H1 (cell line): ENCODE results near the gene ACVRL1. TPM values are rescaled to one million over a fixed set of nuclear protein-coding genes. Genes with fewer than 3 reads are reported as not detected.

Experiments used
- CTCF ChIA-PET: fragments of 300-600 bp; sonication (Branson Sonifier 250); formaldehyde crosslinking; loops from one replicate; lab custom pipeline; 2021; ENCODE audit not compliant: partially characterized antibody; lab: Charles Lee
- POLR2A ChIA-PET: fragments of 300-600 bp; sonication (Branson Sonifier 250); formaldehyde crosslinking; loops from one replicate; lab custom pipeline; 2021; ENCODE audit warnings: inconsistent platforms; ENCODE audit not compliant: partially characterized antibody; lab: Charles Lee
- DNase-seq, 2 experiments: peaks; one replicate each; pipeline versions ENCODE4 v3.0.0 to v3.0.0-alpha.2; 2010 to 2022; ENCODE audit warnings: low spot score in 2 of 2, low read depth in 1 of 2, mixed read lengths in 1 of 2
- FAIRE-seq: peaks from 2 replicates; lab custom pipeline; 2011; peaks lifted over from hg19 to GRCh38; lab: Jason Lieb, UNC
- H2AFZ ChIP-seq: 2 replicates; pipeline ENCODE4 v1.8.1; 2012; ENCODE audit warnings: low read length, inconsistent platforms
- H2AK5ac ChIP-seq: 2 replicates; pipeline ENCODE4 v1.6.1; 2013; ENCODE audit warnings: low read depth, low read length
- H2BK120ac ChIP-seq: replicated peaks from 2 replicates; pipeline ENCODE3; 2013; ENCODE audit warnings: low read depth, low read length, inconsistent platforms
- H2BK12ac ChIP-seq: 2 replicates; pipeline ENCODE4 v1.6.1; 2013; ENCODE audit warnings: low read depth, low read length
- H2BK15ac ChIP-seq: 2 replicates; pipeline ENCODE4 v1.6.1; 2013; ENCODE audit warnings: low read length
- H2BK20ac ChIP-seq: 2 replicates; pipeline ENCODE4 v1.6.1; 2013; ENCODE audit warnings: low read length
- H2BK5ac ChIP-seq: 2 replicates; pipeline ENCODE4 v1.6.1; 2013; ENCODE audit warnings: low read depth, low read length
- H3K14ac ChIP-seq: 2 replicates; pipeline ENCODE4 v1.6.1; 2013; ENCODE audit warnings: inconsistent platforms; ENCODE audit not compliant: insufficient read length
- H3K18ac ChIP-seq: 2 replicates; pipeline ENCODE4 v1.6.1; 2013; ENCODE audit warnings: low read length; ENCODE audit errors: extremely low read depth
- H3K23ac ChIP-seq: 2 replicates; pipeline ENCODE4 v1.6.1; 2013; ENCODE audit warnings: inconsistent platforms; ENCODE audit not compliant: insufficient read length
- H3K23me2 ChIP-seq: 2 replicates; pipeline ENCODE4 v1.6.1; 2013; ENCODE audit warnings: low read depth, low read length
- H3K27ac ChIP-seq: 2 replicates; pipeline ENCODE4 v1.6.1; 2011; ENCODE audit warnings: low read depth, low read length, inconsistent platforms
- H3K27me3 ChIP-seq, 4 experiments: replicated peaks in 1 of 4; 1 replicate in 1 of 4; 2 replicates in 3 of 4; pipeline versions ENCODE4 v1.6.1 to v1.8.1; 2011 to 2013; ENCODE audit warnings: low read length in 3 of 4, mild to moderate bottlenecking in 3 of 4, inconsistent platforms in 2 of 4, mixed read lengths in 2 of 4, moderate library complexity in 1 of 4; ENCODE audit not compliant: control insufficient read depth in 3 of 4, insufficient read depth in 3 of 4; ENCODE audit errors: extremely low read depth in 1 of 4
- H3K36me3 ChIP-seq, 4 experiments: 2 replicates each; pipeline versions ENCODE4 v1.6.1 to v1.8.1; 2011 to 2013; ENCODE audit warnings: mild to moderate bottlenecking in 4 of 4, low read length in 3 of 4, moderate library complexity in 2 of 4, control low read depth in 1 of 4, inconsistent platforms in 1 of 4; ENCODE audit not compliant: insufficient read depth in 4 of 4, control insufficient read depth in 2 of 4
- H3K4ac ChIP-seq: replicated peaks from 2 replicates; pipeline ENCODE3; 2013; ENCODE audit warnings: low read length, low read depth, mixed read lengths, inconsistent platforms; ENCODE audit not compliant: insufficient read length
- H3K4me1 ChIP-seq, 4 experiments: replicated peaks in 1 of 4; 1 replicate in 1 of 4; 2 replicates in 3 of 4; pipeline versions ENCODE4 v1.6.1 to v1.8.1; 2011 to 2013; ENCODE audit warnings: low read length in 3 of 4, inconsistent platforms in 2 of 4, mixed read lengths in 1 of 4; ENCODE audit not compliant: insufficient read depth in 4 of 4, control insufficient read depth in 3 of 4
- H3K4me2 ChIP-seq, 2 experiments: 2 replicates each; pipeline versions ENCODE4 v1.6.1 to v1.8.1; 2011 to 2013; ENCODE audit warnings: low read depth in 2 of 2, low read length in 2 of 2, control low read depth in 1 of 2, inconsistent platforms in 1 of 2, mild to moderate bottlenecking in 1 of 2; ENCODE audit not compliant: insufficient read depth in 1 of 2
- H3K4me3 ChIP-seq, 4 experiments: fragments of 200-600, 300-600 bp in 1 of 4; sonication (generic), shearing (Covaris generic), sonication (Bioruptor Twin) in 1 of 4; 2 replicates each; pipeline versions ENCODE4 v1.5.1 to v1.8.1; 2011 to 2016; ENCODE audit warnings: low read length in 4 of 4, low read depth in 3 of 4, control low read depth in 2 of 4, inconsistent platforms in 2 of 4, mild to moderate bottlenecking in 2 of 4, mixed read lengths in 1 of 4, moderate library complexity in 1 of 4; ENCODE audit not compliant: insufficient read depth in 2 of 4; ENCODE audit errors: extremely low read depth in 1 of 4
- H3K56ac ChIP-seq: replicated peaks from 2 replicates; pipeline ENCODE3; 2013; ENCODE audit warnings: low read depth, mild to moderate bottlenecking, mixed read lengths, low read length, inconsistent platforms; ENCODE audit not compliant: insufficient read length
- H3K79me1 ChIP-seq: 2 replicates; pipeline ENCODE4 v1.6.1; 2013; ENCODE audit warnings: low read depth, low read length, control low read depth
- H3K79me2 ChIP-seq, 2 experiments: 2 replicates each; pipeline versions ENCODE4 v1.6.1 to v1.8.1; 2012 to 2013; ENCODE audit warnings: low read length in 2 of 2, mild to moderate bottlenecking in 2 of 2, inconsistent platforms in 1 of 2; ENCODE audit not compliant: insufficient read depth in 2 of 2, control insufficient read depth in 1 of 2
- H3K9ac ChIP-seq, 4 experiments: replicated peaks in 1 of 4; 1 replicate in 1 of 4; 2 replicates in 3 of 4; pipeline versions ENCODE4 v1.6.1 to v1.8.1; 2011 to 2013; ENCODE audit warnings: low read depth in 3 of 4, low read length in 3 of 4, control low read depth in 2 of 4, mild to moderate bottlenecking in 2 of 4, moderate library complexity in 2 of 4, inconsistent platforms in 1 of 4; ENCODE audit errors: extremely low read depth in 1 of 4
- H3K9me3 ChIP-seq, 2 experiments: 2 replicates each; pipeline versions ENCODE4 v1.6.1 to v1.8.1; 2012 to 2013; ENCODE audit warnings: mild to moderate bottlenecking in 2 of 2, moderate library complexity in 2 of 2, control low read depth in 1 of 2, inconsistent platforms in 1 of 2, low read depth in 1 of 2, low read length in 1 of 2, mixed read lengths in 1 of 2; ENCODE audit not compliant: insufficient read depth in 2 of 2
- H4K20me1 ChIP-seq, 2 experiments: replicated peaks in 1 of 2; 2 replicates each; pipeline versions ENCODE3 to v1.8.1; 2011 to 2013; ENCODE audit warnings: inconsistent platforms in 2 of 2, low read length in 2 of 2, mild to moderate bottlenecking in 1 of 2; ENCODE audit not compliant: insufficient read depth in 2 of 2, control insufficient read depth in 1 of 2
- H4K5ac ChIP-seq: 2 replicates; pipeline ENCODE4 v1.6.1; 2013; ENCODE audit warnings: low read length, low read depth, mixed read lengths, inconsistent platforms; ENCODE audit not compliant: insufficient read length
- H4K8ac ChIP-seq: 2 replicates; pipeline ENCODE4 v1.8.0; 2013; ENCODE audit warnings: mild to moderate bottlenecking, moderate library complexity, low read length, inconsistent platforms; ENCODE audit not compliant: insufficient read depth; ENCODE audit errors: extremely low read depth
- H4K91ac ChIP-seq: replicated peaks from 2 replicates; pipeline ENCODE3; 2013; ENCODE audit warnings: low read length, mixed read lengths, inconsistent platforms; ENCODE audit not compliant: insufficient read length
- ATF2 ChIP-seq: IDR thresholded peaks from 2 replicates; pipeline ENCODE4 v1.6.1; 2012; ENCODE audit warnings: low read length, inconsistent platforms
- CHD2 ChIP-seq: IDR thresholded peaks from 2 replicates; pipeline ENCODE4 v1.6.1; 2012; ENCODE audit warnings: low read length, improper control_type of control experiment
- JUN ChIP-seq: IDR thresholded peaks from 2 replicates; pipeline ENCODE4 v1.6.1; 2011; ENCODE audit warnings: low read depth, mild to moderate bottlenecking, improper control_type of control experiment, low read length
- MAFK ChIP-seq: IDR thresholded peaks from 2 replicates; pipeline ENCODE4 v1.6.1; 2012; ENCODE audit warnings: low read depth, mild to moderate bottlenecking, improper control_type of control experiment, low read length
- POLR2A ChIP-seq, 2 experiments: IDR thresholded peaks; 1 replicate in 1 of 2; 2 replicates in 1 of 2; pipeline ENCODE4 v1.6.1; 2011; ENCODE audit warnings: low read depth in 2 of 2, low read length in 2 of 2, mild to moderate bottlenecking in 2 of 2; ENCODE audit errors: control extremely low read depth in 1 of 2
- POLR2AphosphoS5 ChIP-seq: IDR thresholded peaks from 2 replicates; pipeline ENCODE4 v1.6.1; 2011; ENCODE audit warnings: low read depth, low read length
- RAD21 ChIP-seq, 2 experiments: IDR thresholded peaks in 1 of 2; conservative IDR thresholded peaks in 1 of 2; 2 replicates each; pipeline ENCODE4 v1.6.1; 2011; ENCODE audit warnings: low read depth in 2 of 2, low read length in 2 of 2, improper control_type of control experiment in 1 of 2, inconsistent platforms in 1 of 2, mild to moderate bottlenecking in 1 of 2, moderate library complexity in 1 of 2
- SIN3A ChIP-seq, 2 experiments: IDR thresholded peaks in 1 of 2; conservative IDR thresholded peaks in 1 of 2; 2 replicates each; pipeline ENCODE4 v1.6.1; 2011 to 2012; ENCODE audit warnings: low read length in 2 of 2, improper control_type of control experiment in 1 of 2, low read depth in 1 of 2, mild to moderate bottlenecking in 1 of 2
- SP2 ChIP-seq: IDR thresholded peaks from 2 replicates; pipeline ENCODE4 v1.6.1; 2012; ENCODE audit warnings: mild to moderate bottlenecking, low read length, inconsistent platforms
- SRF ChIP-seq: IDR thresholded peaks from 2 replicates; pipeline ENCODE4 v1.6.1; 2011; ENCODE audit warnings: mild to moderate bottlenecking, low read depth, low read length, moderate library complexity
- WGBS, 2 experiments: shearing (Covaris generic) in 1 of 2; methylation state at CpG; one replicate each; pipeline versions ENCODE4 v1.1.6 to v1.1.7; 2013 to 2015; ENCODE audit warnings: low lambda C conversion rate in 2 of 2, mixed read lengths in 2 of 2, inconsistent platforms in 1 of 2, low coverage in 1 of 2, missing lambda C conversion rate in 1 of 2; ENCODE audit not compliant: insufficient replicate concordance in 2 of 2, insufficient coverage in 1 of 2, insufficient read length in 1 of 2; ENCODE audit errors: extremely low coverage in 1 of 2, missing lambda C conversion rate in 1 of 2; 5-methylcytosine and 5-hydroxymethylcytosine counted together
- polyA plus RNA-seq, 7 experiments: library from polyadenylated mRNA; depleted of rRNA in 3 of 7; stranded (reverse) in 5 of 7; unstranded in 2 of 7; fragments of >200 nt in 5 of 7; fragments of 200-250 nt in 2 of 7; gene quantifications; 1 replicate in 5 of 7; 2 replicates in 1 of 7; 4 replicates in 1 of 7; pipeline versions ENCODE4 v1.2.1 to v1.2.3, GENCODE V29; 2011 to 2013; ENCODE audit warnings: missing spikeins in 2 of 7, mixed read lengths in 2 of 7
- total RNA-seq: library from RNA; stranded (reverse); fragmentation: NEBNext Ultra II Directional; extraction: Animal tissue kit (Norgen Biotek cat#: 25700); gene quantifications from 2 replicates; pipeline ENCODE4 v1.2.1, GENCODE V29; 2021
- TF ChIP-seq, protein P1 (sequence below): IDR thresholded peaks from 2 replicates; pipeline ENCODE4 v1.6.1; 2012; ENCODE audit warnings: inconsistent platforms
- TF ChIP-seq, protein P2 (sequence below): IDR thresholded peaks from 2 replicates; pipeline ENCODE4 v1.6.1; 2011; ENCODE audit warnings: low read depth, mild to moderate bottlenecking, low read length; ENCODE audit not compliant: insufficient read depth

Gene ACVRL1
- total and polyA plus RNA-seq, 2 of the 8 experiments (the other 6 are each of a cell fraction or from before 2014, with no cell fraction given) = 0.09 to 0.35 TPM

- Histone ChIP-seq H3K9ac (no peak overlapping the region), H2BK120ac (no peak overlapping the region), H2AFZ (no peak overlapping the region), H3K23me2 (no peaks in the 10 kb centered on the region; the same call in none of the 2 replicates), H3K27ac (no peak overlapping the region), H3K14ac (no peak overlapping the region), H3K9me3 (no peaks in the 10 kb centered on the region), H3K4me2 (no peak overlapping the region), H3K4ac (no peak overlapping the region), H3K79me1 (no peaks in the 10 kb centered on the region), H4K8ac (no peak overlapping the region), H3K4me3 (no peak overlapping the region), H4K91ac (no peak overlapping the region), H4K20me1 (peaks cover 0 to 2% of the 10 kb centered on the region in 2 experiments), H3K56ac (no peak overlapping the region), H3K23ac (no peak overlapping the region), H2BK20ac (no peak overlapping the region), H2BK12ac (no peak overlapping the region), H4K5ac (no peak overlapping the region), H3K36me3 (no peaks in the 10 kb centered on the region), H3K4me1 (no peaks in the 10 kb centered on the region), H2BK5ac (no peak overlapping the region), H2AK5ac (no peak overlapping the region), H2BK15ac (no peak overlapping the region), H3K27me3 (peaks cover 0 to 4% (median 4%) of the 10 kb centered on the region in 4 experiments; a peak in 4 of 7 replicates), H3K79me2 (no peaks in the 10 kb centered on the region), H3K18ac (no peak overlapping the region)
- no peak for DNase-seq
- 91% methylated on average over 11 of the region's 11 CpGs; no CpG with 5 or more reads in 1 of the 2 experiments for whole genome bisulfite sequencing, 2 experiments
- FAIRE-seq = no peak
- ChIA-PET POLR2A (no interaction called here), CTCF (interaction anchor here (1.2 to 10.9 kb wide), 5 partner anchors 10 to 68 kb away, joined by 4 to 140 read pairs (median 7); no protein-coding TSS in a partner anchor)
- TF ChIP-seq, protein P1, sequence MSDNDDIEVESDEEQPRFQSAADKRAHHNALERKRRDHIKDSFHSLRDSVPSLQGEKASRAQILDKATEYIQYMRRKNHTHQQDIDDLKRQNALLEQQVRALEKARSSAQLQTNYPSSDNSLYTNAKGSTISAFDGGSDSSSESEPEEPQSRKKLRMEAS = no peak
- TF ChIP-seq SP2 = no peak
- no peak for TF ChIP-seq POLR2A (IDR thresholded peaks at IDR 0.05; ENCODE audit: control extremely low read depth in 1 of 2, low read depth in 2 of 2, low read length in 2 of 2)
- no peak for TF ChIP-seq JUN
- TF ChIP-seq, protein P2, sequence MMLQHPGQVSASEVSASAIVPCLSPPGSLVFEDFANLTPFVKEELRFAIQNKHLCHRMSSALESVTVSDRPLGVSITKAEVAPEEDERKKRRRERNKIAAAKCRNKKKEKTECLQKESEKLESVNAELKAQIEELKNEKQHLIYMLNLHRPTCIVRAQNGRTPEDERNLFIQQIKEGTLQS = no peak
- no peak for TF ChIP-seq POLR2AphosphoS5
- no peak for TF ChIP-seq RAD21 (IDR thresholded peaks at IDR 0.05 in 1 of 2, conservative IDR thresholded peaks at IDR 0.05 in 1 of 2; ENCODE audit: low read depth in 2 of 2, low read length in 2 of 2)
- TF ChIP-seq CHD2 = no peak
- no peak for TF ChIP-seq MAFK
- TF ChIP-seq ATF2 = no peak
- TF ChIP-seq SRF = no peak
- no peak for TF ChIP-seq SIN3A (conservative IDR thresholded peaks at IDR 0.05 in 1 of 2, IDR thresholded peaks at IDR 0.05 in 1 of 2; ENCODE audit: low read depth in 1 of 2, low read length in 2 of 2)
Measured at GRCh38 chr12:51901881-51902280, 5.4 kb upstream of the ACVRL1 start.
